ENCODE results near the gene CLHC1. TPM values are rescaled to one million over a fixed set of nuclear protein-coding genes. Genes with fewer than 3 reads are reported as not detected.

The CLHC1 gene
- total RNA-seq, 1 donor from 2014 or later: 24.6 TPM

DNA sequence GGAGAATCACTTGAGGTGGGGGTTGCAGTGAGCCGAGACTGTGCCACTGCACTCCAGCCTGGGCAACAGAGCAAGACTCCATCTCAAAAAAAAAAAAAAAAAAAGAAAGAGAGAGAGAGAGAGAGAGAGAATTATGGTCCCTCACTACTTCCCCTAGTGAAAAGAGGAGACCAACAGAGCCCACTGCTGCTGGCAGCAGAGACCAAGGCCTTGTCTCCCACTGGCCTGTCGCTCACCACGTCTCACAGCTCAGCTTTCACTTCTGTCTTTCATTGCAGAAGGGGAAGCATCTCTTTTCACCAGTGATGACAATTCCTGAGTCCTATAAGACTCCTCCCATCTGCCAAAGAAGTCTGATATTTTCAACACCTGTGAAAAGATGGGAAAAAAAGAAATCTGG lies 81.3 kb downstream of the CLHC1 start:
- Histone ChIP-seq H3K27me3 (no peaks in the 10 kb centered on the region), H3K4me3 (no peak overlapping the region), H3K9ac (no peak overlapping the region), H3K27ac (no peak overlapping the region), H3K4me1 (peaks cover 20% of the 10 kb centered on the region), H2AFZ (replicated peaks) (no peak overlapping the region), H3K79me2 (ENCODE audit: low read depth) (no peaks in the 10 kb centered on the region), H3K36me3 (no peaks in the 10 kb centered on the region), H4K20me1 (ENCODE audit: low read depth) (no peaks in the 10 kb centered on the region), H3K4me2 (no peak overlapping the region), H3K9me3 (ENCODE audit: low read depth) (no peaks in the 10 kb centered on the region), H3F3A (ENCODE audit: low read depth) (peaks cover under 1% of the 10 kb centered on the region)
- TF ChIP-seq, protein P1, sequence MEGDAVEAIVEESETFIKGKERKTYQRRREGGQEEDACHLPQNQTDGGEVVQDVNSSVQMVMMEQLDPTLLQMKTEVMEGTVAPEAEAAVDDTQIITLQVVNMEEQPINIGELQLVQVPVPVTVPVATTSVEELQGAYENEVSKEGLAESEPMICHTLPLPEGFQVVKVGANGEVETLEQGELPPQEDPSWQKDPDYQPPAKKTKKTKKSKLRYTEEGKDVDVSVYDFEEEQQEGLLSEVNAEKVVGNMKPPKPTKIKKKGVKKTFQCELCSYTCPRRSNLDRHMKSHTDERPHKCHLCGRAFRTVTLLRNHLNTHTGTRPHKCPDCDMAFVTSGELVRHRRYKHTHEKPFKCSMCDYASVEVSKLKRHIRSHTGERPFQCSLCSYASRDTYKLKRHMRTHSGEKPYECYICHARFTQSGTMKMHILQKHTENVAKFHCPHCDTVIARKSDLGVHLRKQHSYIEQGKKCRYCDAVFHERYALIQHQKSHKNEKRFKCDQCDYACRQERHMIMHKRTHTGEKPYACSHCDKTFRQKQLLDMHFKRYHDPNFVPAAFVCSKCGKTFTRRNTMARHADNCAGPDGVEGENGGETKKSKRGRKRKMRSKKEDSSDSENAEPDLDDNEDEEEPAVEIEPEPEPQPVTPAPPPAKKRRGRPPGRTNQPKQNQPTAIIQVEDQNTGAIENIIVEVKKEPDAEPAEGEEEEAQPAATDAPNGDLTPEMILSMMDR (IDR thresholded peaks at IDR 0.05): no peak
- TF ChIP-seq EZH2 (IDR thresholded peaks at IDR 0.05) (no peak), EZH2phosphoT487 (IDR thresholded peaks at IDR 0.05) (no peak)
- H3K27me3 Mint-ChIP-seq (ENCODE audit: insufficient read depth, low read depth): peaks cover 2% of the 10 kb centered on the region
- H3K4me3 Mint-ChIP-seq: no peak overlapping the region
- no peak for DNase-seq (ENCODE audit: low spot score)
- H3K9me3 Mint-ChIP-seq: no peaks in the 10 kb centered on the region
- H3K36me3 Mint-ChIP-seq: no peaks in the 10 kb centered on the region
- peaks cover 34% of the 10 kb centered on the region for H3K4me1 Mint-ChIP-seq
- H3K27ac Mint-ChIP-seq: no peak overlapping the region

DNA sequence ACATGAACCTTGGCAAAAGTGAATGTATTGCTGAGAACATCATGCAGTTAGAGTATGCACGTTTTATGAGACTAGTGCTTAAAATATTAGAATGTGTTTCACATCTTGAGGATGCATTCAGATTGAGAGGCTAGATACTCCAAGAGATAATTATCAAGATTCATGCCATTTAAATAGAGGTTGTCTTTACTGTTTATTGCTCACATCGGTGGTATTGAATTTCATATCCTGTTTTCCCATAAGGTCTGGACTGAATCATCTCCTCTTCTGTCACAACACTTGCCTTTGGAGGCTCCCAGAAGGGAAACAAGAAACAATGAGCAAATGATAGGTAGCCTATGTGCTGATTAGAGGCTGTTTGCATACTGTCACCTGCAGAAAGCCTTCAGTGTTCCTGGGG lies 83.8 kb downstream of the CLHC1 start:
- no peaks in the 10 kb centered on the region for H3F3A ChIP-seq (ENCODE audit: low read depth)
- no peak overlapping the region for H3K9ac ChIP-seq
- no peaks in the 10 kb centered on the region for H4K20me1 ChIP-seq (ENCODE audit: low read depth)
- no peaks in the 10 kb centered on the region for H3K36me3 ChIP-seq
- H3K4me1 Mint-ChIP-seq: peaks cover 13% of the 10 kb centered on the region
- H3K27ac Mint-ChIP-seq: no peak overlapping the region
- no peak overlapping the region for H3K27ac ChIP-seq
- TF ChIP-seq EZH2 (IDR thresholded peaks at IDR 0.05) (no peak), EZH2phosphoT487 (IDR thresholded peaks at IDR 0.05) (no peak)
- TF ChIP-seq, protein P1 (IDR thresholded peaks at IDR 0.05): no peak
- H3K9me3 Mint-ChIP-seq: no peaks in the 10 kb centered on the region
- no peak overlapping the region for H3K4me3 Mint-ChIP-seq
- no peak overlapping the region for H3K4me3 ChIP-seq
- no peaks in the 10 kb centered on the region for H3K36me3 Mint-ChIP-seq
- no peak overlapping the region for H3K4me2 ChIP-seq
- DNase-seq (ENCODE audit: low spot score): no peak
- H2AFZ ChIP-seq (replicated peaks): no peak overlapping the region
- no peaks in the 10 kb centered on the region for H3K27me3 ChIP-seq
- H3K27me3 Mint-ChIP-seq (ENCODE audit: insufficient read depth, low read depth): peaks cover 2% of the 10 kb centered on the region
- peaks cover under 1% of the 10 kb centered on the region for H3K4me1 ChIP-seq
- no peaks in the 10 kb centered on the region for H3K79me2 ChIP-seq (ENCODE audit: low read depth)
- no peaks in the 10 kb centered on the region for H3K9me3 ChIP-seq (ENCODE audit: low read depth)

DNA sequence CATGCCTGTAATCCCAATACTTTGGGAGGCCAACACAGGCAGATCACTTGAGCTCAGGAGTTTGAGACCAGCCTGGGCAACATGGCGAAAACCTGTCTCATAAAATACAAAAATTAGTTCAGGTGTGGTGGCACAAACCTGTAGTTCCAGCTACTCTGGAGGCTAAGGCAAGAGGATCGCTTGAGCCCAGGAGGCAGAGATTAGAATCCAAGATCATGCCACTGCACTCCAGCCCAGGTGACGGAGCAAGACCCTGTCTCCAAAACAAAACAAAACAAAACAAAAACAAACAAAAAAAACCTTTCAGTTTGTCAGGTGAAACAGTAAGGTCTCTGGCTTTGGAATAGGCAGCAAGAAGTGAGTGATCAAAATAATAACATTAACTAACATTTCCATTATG lies 84.6 kb downstream of the CLHC1 start:
- no peaks in the 10 kb centered on the region for H3K79me2 ChIP-seq (ENCODE audit: low read depth)
- Mint-ChIP-seq H3K36me3 (no peaks in the 10 kb centered on the region), H3K27me3 (ENCODE audit: insufficient read depth, low read depth) (peaks cover 2% of the 10 kb centered on the region), H3K4me1 (peaks cover 7% of the 10 kb centered on the region), H3K27ac (no peak overlapping the region), H3K9me3 (no peaks in the 10 kb centered on the region), H3K4me3 (no peak overlapping the region)
- no peak for DNase-seq (ENCODE audit: low spot score)
- H3K9ac ChIP-seq: no peak overlapping the region
- H3K36me3 ChIP-seq: no peaks in the 10 kb centered on the region
- no peaks in the 10 kb centered on the region for H4K20me1 ChIP-seq (ENCODE audit: low read depth)
- TF ChIP-seq, protein P1 (IDR thresholded peaks at IDR 0.05): no peak
- TF ChIP-seq EZH2 (IDR thresholded peaks at IDR 0.05) (no peak), EZH2phosphoT487 (IDR thresholded peaks at IDR 0.05) (no peak)
- H3K9me3 ChIP-seq (ENCODE audit: low read depth): no peaks in the 10 kb centered on the region
- H3K4me2 ChIP-seq: no peak overlapping the region
- H3K27me3 ChIP-seq: no peaks in the 10 kb centered on the region
- H3F3A ChIP-seq (ENCODE audit: low read depth): no peaks in the 10 kb centered on the region
- H3K4me3 ChIP-seq: no peak overlapping the region
- H3K27ac ChIP-seq: no peak overlapping the region
- H2AFZ ChIP-seq (replicated peaks): no peak overlapping the region
- no peaks in the 10 kb centered on the region for H3K4me1 ChIP-seq
